ENCODE results near the gene ADAMTS18. TPM values are rescaled to one million over a fixed set of nuclear protein-coding genes. Genes with fewer than 3 reads are reported as not detected.

The ADAMTS18 gene
- total and polyA plus RNA-seq, 2 donors (not counting 3 experiments of a cell fraction or from before 2014, with no cell fraction given) = 18.4 to 27.5 TPM

GRCh38 chr16:77472262-77472661 lies 37.4 kb upstream of the ADAMTS18 start:
- Histone ChIP-seq H3K4me2 (ENCODE audit: insufficient read depth, low read length) (no peak overlapping the region), H3K9me3 (replicated peaks; ENCODE audit: control insufficient read depth, insufficient read depth, low read length) (no peaks in the 10 kb centered on the region), H2AFZ (ENCODE audit: low read depth, low read length) (no peak overlapping the region), H3K9ac (replicated peaks; ENCODE audit: extremely low read depth, insufficient read depth, low read length) (no peak overlapping the region), H3K4me1 (ENCODE audit: control insufficient read depth, extremely low read depth, insufficient read depth, low read length) (peaks cover 2% of the 10 kb centered on the region), H3K79me2 (ENCODE audit: control insufficient read depth, insufficient read depth, low read length) (no peaks in the 10 kb centered on the region), H3K27ac (ENCODE audit: insufficient read depth, low read depth, low read length) (no peak overlapping the region), H4K20me1 (replicated peaks; ENCODE audit: control insufficient read depth, extremely low read depth, insufficient read depth, low read length) (no peaks in the 10 kb centered on the region), H3K4me3 (replicated peaks in 1 of 3; ENCODE audit: insufficient read depth in 1 of 3, low read depth in 1 of 3, low read length in 3 of 3) (no peak overlapping the region), H3K27me3 (ENCODE audit: control insufficient read depth in 2 of 2, insufficient read depth in 2 of 2, low read length in 2 of 2) (no peaks in the 10 kb centered on the region), H3K9me1 (replicated peaks; ENCODE audit: control insufficient read depth, extremely low read depth, insufficient read depth, low read length) (no peaks in the 10 kb centered on the region), H3K36me3 (ENCODE audit: control insufficient read depth in 2 of 2, extremely low read depth in 1 of 2, insufficient read depth in 2 of 2, low read length in 2 of 2) (no peaks in the 10 kb centered on the region)
- POLR2A ChIA-PET = no interaction called here
- no TSS peak for BruUV-seq (replicated peaks)
- FAIRE-seq (no peak), DNase-seq (ENCODE audit: low read depth, low spot score) (no peak)
- intact Hi-C loops (cut with micrococcal nuclease) (no loop called here), dilution Hi-C loops (cut with MboI; ENCODE audit: extremely low pct_ligation_motif_present, low sequenced_read_pairs) (no loop called here)
- TF ChIP-seq POLR2AphosphoS5 (IDR thresholded peaks at IDR 0.05; ENCODE audit: insufficient read depth, low read depth, low read length) = no peak
- TF ChIP-seq, protein P1, sequence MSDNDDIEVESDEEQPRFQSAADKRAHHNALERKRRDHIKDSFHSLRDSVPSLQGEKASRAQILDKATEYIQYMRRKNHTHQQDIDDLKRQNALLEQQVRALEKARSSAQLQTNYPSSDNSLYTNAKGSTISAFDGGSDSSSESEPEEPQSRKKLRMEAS (IDR thresholded peaks at IDR 0.05; ENCODE audit: insufficient read depth, insufficient read length) = no peak
- no peak for TF ChIP-seq JUN (IDR thresholded peaks at IDR 0.05; ENCODE audit: borderline replicate concordance, insufficient read depth, insufficient read length, low read depth)
- TF ChIP-seq FOS (IDR thresholded peaks at IDR 0.05; ENCODE audit: borderline replicate concordance, insufficient read depth, low read length) = no peak
- TF ChIP-seq GATA2 (IDR thresholded peaks at IDR 0.05; ENCODE audit: insufficient read depth, insufficient read length, low read depth, low read length) = no peak
- no peak for TF ChIP-seq EZH2 (IDR thresholded peaks at IDR 0.05; ENCODE audit: borderline replicate concordance, low read depth, low read length, severe bottlenecking)
- no peak for TF ChIP-seq POLR2A (IDR thresholded peaks at IDR 0.05; ENCODE audit: low read depth, low read length)
- TF ChIP-seq MYC (IDR thresholded peaks at IDR 0.05; ENCODE audit: low read depth, low read length) = no peak
- TF ChIP-seq, protein P2, sequence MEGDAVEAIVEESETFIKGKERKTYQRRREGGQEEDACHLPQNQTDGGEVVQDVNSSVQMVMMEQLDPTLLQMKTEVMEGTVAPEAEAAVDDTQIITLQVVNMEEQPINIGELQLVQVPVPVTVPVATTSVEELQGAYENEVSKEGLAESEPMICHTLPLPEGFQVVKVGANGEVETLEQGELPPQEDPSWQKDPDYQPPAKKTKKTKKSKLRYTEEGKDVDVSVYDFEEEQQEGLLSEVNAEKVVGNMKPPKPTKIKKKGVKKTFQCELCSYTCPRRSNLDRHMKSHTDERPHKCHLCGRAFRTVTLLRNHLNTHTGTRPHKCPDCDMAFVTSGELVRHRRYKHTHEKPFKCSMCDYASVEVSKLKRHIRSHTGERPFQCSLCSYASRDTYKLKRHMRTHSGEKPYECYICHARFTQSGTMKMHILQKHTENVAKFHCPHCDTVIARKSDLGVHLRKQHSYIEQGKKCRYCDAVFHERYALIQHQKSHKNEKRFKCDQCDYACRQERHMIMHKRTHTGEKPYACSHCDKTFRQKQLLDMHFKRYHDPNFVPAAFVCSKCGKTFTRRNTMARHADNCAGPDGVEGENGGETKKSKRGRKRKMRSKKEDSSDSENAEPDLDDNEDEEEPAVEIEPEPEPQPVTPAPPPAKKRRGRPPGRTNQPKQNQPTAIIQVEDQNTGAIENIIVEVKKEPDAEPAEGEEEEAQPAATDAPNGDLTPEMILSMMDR (IDR thresholded peaks at IDR 0.05; ENCODE audit: extremely low read depth in 1 of 2, insufficient read depth in 1 of 2, low read depth in 1 of 2, low read length in 2 of 2) = no peak
- CTCF ChIA-PET = interaction anchor here (1.2 to 1.4 kb wide), 2 partner anchors 9 to 15 kb away, joined by 4 to 6 read pairs; no protein-coding TSS in a partner anchor
